Measurements from ENCODE around the gene TSNAX.

GRCh38 chr1:231581859-231582258, 53.4 kb downstream of the TSNAX start:
- no peak for TF ChIP-seq EP300 (IDR thresholded peaks at IDR 0.05; ENCODE audit: borderline replicate concordance in 1 of 2, low read depth in 1 of 2, low read length in 1 of 2)
- TF ChIP-seq, protein P1, sequence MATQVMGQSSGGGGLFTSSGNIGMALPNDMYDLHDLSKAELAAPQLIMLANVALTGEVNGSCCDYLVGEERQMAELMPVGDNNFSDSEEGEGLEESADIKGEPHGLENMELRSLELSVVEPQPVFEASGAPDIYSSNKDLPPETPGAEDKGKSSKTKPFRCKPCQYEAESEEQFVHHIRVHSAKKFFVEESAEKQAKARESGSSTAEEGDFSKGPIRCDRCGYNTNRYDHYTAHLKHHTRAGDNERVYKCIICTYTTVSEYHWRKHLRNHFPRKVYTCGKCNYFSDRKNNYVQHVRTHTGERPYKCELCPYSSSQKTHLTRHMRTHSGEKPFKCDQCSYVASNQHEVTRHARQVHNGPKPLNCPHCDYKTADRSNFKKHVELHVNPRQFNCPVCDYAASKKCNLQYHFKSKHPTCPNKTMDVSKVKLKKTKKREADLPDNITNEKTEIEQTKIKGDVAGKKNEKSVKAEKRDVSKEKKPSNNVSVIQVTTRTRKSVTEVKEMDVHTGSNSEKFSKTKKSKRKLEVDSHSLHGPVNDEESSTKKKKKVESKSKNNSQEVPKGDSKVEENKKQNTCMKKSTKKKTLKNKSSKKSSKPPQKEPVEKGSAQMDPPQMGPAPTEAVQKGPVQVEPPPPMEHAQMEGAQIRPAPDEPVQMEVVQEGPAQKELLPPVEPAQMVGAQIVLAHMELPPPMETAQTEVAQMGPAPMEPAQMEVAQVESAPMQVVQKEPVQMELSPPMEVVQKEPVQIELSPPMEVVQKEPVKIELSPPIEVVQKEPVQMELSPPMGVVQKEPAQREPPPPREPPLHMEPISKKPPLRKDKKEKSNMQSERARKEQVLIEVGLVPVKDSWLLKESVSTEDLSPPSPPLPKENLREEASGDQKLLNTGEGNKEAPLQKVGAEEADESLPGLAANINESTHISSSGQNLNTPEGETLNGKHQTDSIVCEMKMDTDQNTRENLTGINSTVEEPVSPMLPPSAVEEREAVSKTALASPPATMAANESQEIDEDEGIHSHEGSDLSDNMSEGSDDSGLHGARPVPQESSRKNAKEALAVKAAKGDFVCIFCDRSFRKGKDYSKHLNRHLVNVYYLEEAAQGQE (IDR thresholded peaks at IDR 0.05; ENCODE audit: low read depth, low read length) = no peak
- TF ChIP-seq, protein P2, sequence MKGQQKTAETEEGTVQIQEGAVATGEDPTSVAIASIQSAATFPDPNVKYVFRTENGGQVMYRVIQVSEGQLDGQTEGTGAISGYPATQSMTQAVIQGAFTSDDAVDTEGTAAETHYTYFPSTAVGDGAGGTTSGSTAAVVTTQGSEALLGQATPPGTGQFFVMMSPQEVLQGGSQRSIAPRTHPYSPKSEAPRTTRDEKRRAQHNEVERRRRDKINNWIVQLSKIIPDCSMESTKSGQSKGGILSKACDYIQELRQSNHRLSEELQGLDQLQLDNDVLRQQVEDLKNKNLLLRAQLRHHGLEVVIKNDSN (IDR thresholded peaks at IDR 0.05; ENCODE audit: borderline replicate concordance, low read depth) = no peak
- TF ChIP-seq, protein P3, sequence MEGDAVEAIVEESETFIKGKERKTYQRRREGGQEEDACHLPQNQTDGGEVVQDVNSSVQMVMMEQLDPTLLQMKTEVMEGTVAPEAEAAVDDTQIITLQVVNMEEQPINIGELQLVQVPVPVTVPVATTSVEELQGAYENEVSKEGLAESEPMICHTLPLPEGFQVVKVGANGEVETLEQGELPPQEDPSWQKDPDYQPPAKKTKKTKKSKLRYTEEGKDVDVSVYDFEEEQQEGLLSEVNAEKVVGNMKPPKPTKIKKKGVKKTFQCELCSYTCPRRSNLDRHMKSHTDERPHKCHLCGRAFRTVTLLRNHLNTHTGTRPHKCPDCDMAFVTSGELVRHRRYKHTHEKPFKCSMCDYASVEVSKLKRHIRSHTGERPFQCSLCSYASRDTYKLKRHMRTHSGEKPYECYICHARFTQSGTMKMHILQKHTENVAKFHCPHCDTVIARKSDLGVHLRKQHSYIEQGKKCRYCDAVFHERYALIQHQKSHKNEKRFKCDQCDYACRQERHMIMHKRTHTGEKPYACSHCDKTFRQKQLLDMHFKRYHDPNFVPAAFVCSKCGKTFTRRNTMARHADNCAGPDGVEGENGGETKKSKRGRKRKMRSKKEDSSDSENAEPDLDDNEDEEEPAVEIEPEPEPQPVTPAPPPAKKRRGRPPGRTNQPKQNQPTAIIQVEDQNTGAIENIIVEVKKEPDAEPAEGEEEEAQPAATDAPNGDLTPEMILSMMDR (IDR thresholded peaks at IDR 0.05) = no peak
- TF ChIP-seq POLR2AphosphoS5 (IDR thresholded peaks at IDR 0.05; ENCODE audit: low read depth, low read length) = no peak
- TF ChIP-seq FOSL2 (IDR thresholded peaks at IDR 0.05; ENCODE audit: borderline replicate concordance, low read depth) = no peak
- no peak for TF ChIP-seq SIN3A (IDR thresholded peaks at IDR 0.05; ENCODE audit: borderline replicate concordance, low read depth, low read length)
- TF ChIP-seq TEAD4 (IDR thresholded peaks at IDR 0.05; ENCODE audit: borderline replicate concordance, insufficient read depth) = no peak
- no peak for TF ChIP-seq MEF2A (IDR thresholded peaks at IDR 0.05; ENCODE audit: borderline replicate concordance, low read depth)
- no peak for TF ChIP-seq YY1 (IDR thresholded peaks at IDR 0.05; ENCODE audit: low read depth)
- no peak for TF ChIP-seq JUND (IDR thresholded peaks at IDR 0.05)
- TF ChIP-seq RAD21 (IDR thresholded peaks at IDR 0.05; ENCODE audit: low read length) = no peak
- no peak for TF ChIP-seq EZH2phosphoT487 (IDR thresholded peaks at IDR 0.05; ENCODE audit: borderline replicate concordance, low read depth)
- TF ChIP-seq, protein P4, sequence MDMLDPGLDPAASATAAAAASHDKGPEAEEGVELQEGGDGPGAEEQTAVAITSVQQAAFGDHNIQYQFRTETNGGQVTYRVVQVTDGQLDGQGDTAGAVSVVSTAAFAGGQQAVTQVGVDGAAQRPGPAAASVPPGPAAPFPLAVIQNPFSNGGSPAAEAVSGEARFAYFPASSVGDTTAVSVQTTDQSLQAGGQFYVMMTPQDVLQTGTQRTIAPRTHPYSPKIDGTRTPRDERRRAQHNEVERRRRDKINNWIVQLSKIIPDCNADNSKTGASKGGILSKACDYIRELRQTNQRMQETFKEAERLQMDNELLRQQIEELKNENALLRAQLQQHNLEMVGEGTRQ (IDR thresholded peaks at IDR 0.05; ENCODE audit: borderline replicate concordance, low read depth, low read length) = no peak
